GM18505 (cell line): ENCODE measurements around the gene BMX.

Experiments
- ATAC-seq: cut with Tn5 transposase; IDR thresholded peaks from one replicate; pipeline ENCODE4 v1.9.1; 2021; ENCODE audit not compliant: unreplicated experiment
- POLR2A ChIP-seq: IDR thresholded peaks from 4 replicates; pipeline ENCODE4 v1.6.1; 2011; ENCODE audit warnings: borderline replicate concordance; ENCODE audit not compliant: insufficient read depth, insufficient read length; ENCODE audit errors: extremely low read depth

The BMX gene

DNA sequence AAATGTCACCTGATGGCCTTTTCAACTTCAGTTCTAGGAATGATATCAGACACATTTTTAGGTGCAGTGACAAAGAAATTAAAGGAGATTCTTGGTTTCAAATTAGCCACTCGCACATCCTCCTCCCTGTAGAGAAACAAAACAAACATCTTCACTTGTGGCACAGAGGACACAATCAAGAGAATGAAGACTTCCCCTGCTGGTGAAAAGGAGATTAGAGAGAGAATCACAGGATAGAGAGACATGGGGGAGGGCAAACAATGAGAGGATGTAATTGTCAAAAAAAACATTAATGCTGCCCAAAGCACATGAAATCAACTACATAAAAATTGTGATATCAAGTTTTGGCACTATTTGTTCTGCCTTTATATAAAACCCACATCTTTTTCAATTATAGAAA is 65.6 kb downstream of the BMX start:
- no peak for ATAC-seq
- no peak for TF ChIP-seq POLR2A

DNA sequence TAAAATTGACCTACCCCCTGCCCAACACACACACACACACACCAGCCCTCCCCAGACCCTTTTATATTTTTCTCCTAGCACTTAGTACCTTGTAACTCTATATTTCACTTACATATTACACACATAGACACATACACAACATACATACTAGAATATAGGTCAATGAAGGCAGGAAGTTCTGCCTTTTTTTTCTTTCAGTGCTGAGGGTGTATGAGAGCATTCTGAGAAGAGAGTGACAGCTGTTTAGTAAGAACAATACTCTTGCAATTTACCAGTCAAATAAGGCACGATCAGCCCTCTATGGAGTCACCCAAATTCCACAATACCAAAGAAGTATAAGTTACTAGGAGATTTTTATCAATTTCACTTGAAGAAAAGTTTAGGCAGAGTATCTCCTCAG is 66.7 kb downstream of the BMX start:
- no peak for ATAC-seq
- TF ChIP-seq POLR2A: no peak

DNA sequence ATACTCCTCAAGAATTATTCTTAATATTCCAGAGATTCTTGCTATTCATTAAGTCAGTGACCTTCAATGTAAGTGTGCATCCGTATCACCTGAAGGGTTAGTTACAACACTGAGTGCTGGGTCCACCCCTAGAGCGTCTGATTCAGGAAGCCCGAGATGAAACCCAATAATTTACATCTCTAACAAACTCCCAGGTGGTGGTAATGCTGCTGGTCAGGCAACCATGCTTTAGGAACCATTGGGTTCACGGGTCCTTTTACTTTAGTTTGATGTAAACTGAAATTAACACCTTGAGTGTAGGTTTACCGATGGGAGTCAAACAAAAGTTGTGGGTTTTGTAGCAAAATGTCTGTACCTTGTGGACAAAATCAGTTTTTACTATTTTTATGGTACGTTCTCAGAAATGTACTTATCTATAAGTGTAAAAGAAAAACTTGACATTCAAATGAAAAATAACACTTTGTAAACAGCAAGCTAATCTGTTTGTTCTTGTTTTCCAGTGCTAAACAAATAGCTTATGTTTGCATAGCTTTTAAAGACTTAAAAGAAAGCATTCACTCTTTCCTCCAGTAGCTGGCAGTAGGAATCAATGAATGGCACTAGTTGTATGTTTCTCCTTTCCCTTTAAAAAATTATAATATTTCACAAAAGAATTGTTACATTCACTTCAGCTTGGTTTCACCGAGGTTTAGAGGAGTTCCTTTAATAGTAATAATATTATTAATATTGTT is 67.4 kb downstream of the BMX start:
- no peak for TF ChIP-seq POLR2A
- no peak for ATAC-seq

DNA sequence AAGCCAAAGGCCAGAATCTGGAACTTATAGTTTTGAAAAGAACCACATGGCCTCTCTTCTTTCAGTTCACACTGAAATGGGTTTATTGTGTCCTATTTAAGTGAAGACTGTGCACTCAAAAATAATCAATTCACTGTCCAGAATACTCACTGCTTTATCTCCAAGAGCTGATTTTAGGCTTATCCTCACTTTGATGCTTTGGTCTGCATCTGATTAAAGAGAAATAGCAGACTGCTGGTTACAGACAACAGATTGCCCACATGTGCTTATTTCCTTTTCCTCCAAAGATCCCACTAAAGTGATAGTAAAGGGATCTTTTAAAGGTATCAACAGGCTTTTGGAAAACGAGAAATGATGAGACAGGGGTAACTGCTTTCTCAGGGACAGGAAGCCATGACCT is 69.5 kb downstream of the BMX start:
- TF ChIP-seq POLR2A: no peak
- no peak for ATAC-seq

DNA sequence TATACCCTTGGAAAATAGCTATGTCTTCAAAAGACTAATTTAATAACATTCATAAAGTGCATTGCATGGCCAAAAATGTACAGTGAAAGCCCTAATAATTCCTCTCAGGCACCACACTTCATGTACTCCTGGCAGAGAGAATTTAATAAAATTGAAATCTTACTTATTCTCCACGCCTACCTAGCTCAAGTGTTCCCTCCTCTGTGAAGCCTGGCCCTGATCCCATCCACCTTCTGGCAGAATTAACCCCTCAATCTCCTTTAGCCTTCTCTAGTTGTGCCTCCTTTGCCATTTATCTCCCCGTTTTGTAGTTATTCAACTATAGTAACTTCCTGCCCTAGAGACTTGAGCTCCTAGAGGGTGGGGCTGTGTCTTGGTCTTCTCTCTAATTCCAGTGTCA is 73.4 kb downstream of the BMX start:
- TF ChIP-seq POLR2A: no peak
- ATAC-seq: no peak

DNA sequence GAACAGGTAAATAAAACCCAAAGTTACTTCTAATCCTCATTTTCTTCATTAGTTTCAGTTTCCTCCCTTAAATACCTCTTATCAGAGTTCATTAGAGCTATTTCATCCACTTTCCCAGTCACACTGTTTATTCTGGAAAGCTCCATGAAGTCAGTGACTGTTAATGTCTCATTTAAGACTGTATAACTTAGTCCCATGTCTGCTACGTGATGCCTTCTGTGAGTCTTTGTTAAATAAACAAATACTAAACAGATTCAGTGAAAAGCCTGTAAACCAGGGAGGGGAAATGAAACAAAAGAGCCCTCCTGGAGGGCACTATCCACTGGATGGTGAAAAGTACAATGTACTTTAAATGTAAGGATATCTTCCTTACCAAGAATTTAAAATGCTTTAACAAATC is 75.4 kb downstream of the BMX start:
- no peak for TF ChIP-seq POLR2A

DNA sequence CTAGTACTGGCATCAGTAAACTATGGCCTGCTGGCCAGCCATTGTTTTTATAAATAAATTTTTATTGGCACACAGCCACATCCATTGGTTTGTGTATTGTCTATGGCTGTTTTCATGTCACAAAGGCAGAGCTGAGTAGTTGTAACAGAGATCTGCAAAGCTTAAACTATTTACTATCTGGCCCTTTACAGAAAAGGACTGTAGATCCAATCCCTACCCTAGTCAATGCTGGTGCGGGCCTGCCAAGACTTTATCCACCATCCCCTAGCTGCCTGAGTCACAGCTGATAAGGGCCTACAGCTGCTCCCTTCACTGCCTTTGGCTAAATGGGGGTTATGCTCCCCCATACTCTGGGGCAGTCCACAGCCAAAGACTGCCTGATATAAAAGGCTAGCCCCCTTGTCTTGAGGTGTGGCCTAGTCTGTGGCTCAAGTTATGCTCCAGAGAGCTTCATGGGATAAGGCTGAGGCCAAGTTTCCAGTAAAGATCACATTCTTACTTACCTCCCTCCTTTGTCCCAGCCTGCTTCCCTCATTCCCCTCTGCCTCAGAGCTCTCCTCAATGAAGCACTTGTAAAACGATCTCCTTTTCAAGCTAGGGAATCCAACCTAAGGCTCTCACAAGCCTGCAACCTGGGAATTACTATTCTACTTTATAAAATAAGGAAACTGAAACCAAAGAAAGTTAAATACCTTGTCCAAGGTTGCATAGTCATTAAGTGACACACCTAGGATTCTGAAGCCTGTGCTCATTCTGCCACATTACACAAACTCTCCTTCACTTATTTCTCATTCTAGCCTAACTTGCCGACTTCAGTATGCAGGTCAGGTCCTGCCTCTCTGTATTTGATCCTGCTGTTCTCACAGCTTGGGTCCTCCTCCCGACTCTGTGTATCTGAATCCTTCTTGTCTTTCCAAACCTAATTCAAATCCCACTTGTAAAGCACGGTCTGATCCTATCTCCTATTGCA is 79.5 kb downstream of the BMX start:
- no peak for ATAC-seq
- TF ChIP-seq POLR2A: no peak

More for the DNA sequence above, 75.4 kb downstream of the BMX start:
- no peak for ATAC-seq

DNA sequence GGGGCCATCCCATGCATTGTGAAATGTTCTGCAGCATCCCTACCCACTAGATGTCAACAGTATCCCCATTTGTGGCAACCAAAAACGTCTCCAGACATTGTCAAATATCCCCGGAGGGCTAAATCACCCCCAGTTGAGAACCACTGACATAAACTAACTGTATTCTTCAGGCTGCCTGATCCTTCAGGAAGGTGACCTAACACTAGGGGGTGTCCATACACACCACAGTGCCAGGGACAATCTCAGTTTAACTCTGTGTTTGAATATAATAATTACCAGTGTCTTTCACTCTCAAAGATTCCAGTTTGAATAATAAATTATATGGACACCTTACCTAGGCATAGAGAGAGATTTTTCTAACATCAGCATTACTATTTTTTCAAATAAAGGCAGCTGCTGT is 93.8 kb downstream of the BMX start:
- ATAC-seq: no peak
- no peak for TF ChIP-seq POLR2A

DNA sequence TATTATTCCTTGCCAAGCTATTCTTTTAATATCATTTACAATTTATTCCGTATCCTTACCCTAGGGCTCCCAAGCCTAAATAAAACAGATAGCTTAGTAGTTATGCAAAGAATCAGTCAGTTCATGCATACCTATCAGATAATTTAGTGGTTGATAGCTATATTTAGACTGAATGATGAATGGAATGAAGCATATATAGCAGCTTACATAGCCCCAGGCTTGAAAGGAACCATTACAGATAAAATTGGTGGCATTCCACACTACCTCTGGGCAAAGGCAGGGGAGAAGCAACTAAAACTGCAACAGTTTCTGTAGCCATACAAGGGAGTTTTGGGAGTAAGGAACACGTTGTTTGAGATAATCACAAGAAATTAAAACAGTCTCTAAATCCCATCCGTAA is 97.4 kb downstream of the BMX start:
- ATAC-seq: no peak
- no peak for TF ChIP-seq POLR2A

DNA sequence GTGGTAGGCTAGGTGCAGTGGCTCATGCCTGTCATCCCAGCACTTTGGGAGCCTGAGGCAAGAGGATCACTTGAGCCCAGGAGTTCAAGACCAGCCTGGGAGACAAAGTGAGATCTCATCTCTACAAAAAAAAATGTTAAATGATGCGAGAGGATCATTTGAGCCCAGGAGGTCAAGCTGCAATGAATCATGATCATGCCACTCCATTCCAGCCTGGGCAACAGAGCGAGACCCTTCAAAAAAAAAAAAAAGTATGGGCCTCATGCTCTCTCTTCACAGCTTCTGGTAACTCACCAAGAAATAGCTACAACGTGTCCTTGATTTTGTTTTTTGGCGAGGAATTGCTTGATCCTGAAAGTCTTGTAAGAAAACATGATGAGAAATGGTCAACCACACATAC is 98.9 kb downstream of the BMX start:
- no peak for TF ChIP-seq POLR2A
- no peak for ATAC-seq

DNA sequence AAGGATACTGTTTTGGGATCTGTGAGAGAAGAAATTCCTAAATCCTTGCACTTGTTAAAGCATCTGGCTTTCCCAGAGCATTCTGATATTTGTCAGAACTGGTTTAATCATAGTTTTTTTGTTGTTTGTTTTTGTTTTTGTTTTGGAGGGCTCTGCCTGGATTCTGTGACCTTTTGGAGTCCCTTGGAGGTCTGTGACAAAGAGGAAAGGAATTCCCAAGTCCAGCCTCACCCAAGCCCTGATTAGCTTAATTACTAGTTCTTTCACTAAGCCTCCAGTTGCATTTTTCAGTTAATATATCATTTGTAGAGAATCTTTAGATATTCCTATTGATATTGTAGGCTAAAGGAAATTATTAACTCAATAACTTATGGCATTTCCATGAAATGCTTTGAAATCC is 99.4 kb downstream of the BMX start:
- TF ChIP-seq POLR2A: no peak
- ATAC-seq: no peak

DNA sequence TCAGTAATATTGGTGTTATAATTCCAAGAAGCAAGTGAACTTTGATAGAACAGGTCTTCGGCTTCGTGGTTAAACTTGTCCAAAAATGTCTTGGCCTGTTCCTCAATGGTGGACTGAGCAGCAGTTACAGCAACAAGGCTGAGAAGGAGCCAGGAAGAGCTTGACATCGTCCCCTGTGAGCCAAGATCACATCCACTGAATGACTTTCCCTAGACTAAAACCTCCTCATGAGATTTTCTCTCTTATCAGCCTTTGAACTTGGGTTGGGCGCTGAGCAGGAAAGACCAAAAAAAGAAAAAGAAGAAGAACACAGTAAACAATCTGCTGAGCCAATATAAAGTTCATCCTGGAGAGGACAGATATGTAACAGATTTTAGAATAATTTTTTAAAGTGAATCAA is 100.1 kb downstream of the BMX start, which contains the start of gene ACE2:
Gene ACE2 (minus strand): TSS at position 216 of the 400 bp plus-strand sequence. CDS start 49 bp downstream, at position 167.
- no peak for ATAC-seq
- TF ChIP-seq POLR2A: no peak

DNA sequence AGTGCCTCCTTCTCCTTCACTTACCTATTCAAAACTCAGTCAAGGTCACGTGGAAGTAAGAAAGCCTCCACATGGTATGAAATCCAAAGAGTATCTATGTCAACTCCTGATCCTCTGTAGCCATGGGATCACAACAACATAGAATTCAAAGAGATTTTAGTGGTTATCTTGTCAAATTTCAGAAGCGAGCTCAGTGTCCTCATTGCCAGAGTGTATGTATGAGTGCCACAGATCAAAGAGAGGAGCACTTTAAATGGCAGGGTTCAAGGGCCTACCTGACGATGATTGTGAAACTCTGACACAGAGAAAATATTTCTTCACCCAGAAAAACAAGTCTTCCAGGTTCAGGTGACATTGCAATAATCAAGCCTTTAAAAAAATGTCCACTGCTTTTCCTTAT is 101.3 kb downstream of the BMX start:
- no peak for TF ChIP-seq POLR2A
- ATAC-seq: no peak

DNA sequence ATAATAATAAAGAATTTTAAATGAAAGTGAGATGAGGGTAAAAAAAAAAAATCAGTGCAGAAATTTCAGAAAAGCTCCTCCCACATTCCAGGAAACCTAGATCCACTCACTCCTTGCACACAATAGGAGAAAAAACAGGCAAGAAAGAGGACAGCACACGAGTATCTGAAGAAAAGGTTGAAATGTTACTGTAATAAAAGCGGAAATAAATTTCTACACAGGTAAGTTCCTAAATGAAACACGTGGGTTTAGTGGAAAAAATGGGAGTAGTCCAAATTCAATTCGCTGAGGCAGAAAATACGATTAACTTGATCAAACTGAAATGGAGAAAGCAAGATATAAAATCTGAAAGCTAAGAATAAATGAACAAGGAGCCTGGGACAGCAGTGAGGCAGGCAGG is 102.2 kb downstream of the BMX start:
- TF ChIP-seq POLR2A: no peak
- no peak for ATAC-seq
